K562 (cell line): ENCODE measurements around the gene CARD8. TPM values are rescaled to one million over a fixed set of nuclear protein-coding genes. Genes with fewer than 3 reads are reported as not detected.

Source experiments
- BRD4 ChIP-seq: fragments of 200-600 bp; sonication (generic); IDR thresholded peaks from 2 replicates; pipeline ENCODE4 v1.6.1; 2017; ENCODE audit warnings: inconsistent platforms
- CBX1 ChIP-seq: sonication (generic); IDR thresholded peaks from 2 replicates; pipeline ENCODE4 v1.6.1; 2016; ENCODE audit warnings: antibody characterized with exemption, low read depth, mild to moderate bottlenecking
- EHMT2 ChIP-seq: fragments of 450-650 bp; IDR thresholded peaks from 2 replicates; pipeline ENCODE4 v1.6.1; 2018; ENCODE audit warnings: antibody characterized with exemption
- ERF ChIP-seq: fragments of 450-650 bp; formaldehyde crosslinking; IDR thresholded peaks from 2 replicates; pipeline ENCODE4 v1.4.0; 2020; ENCODE audit warnings: mild to moderate bottlenecking, mixed read lengths
- ETV6 ChIP-seq, 3 experiments: fragments of 150-350 bp in 1 of 3; sonication (generic) in 1 of 3; formaldehyde crosslinking in 1 of 3; IDR thresholded peaks; 2 replicates each; pipeline versions ENCODE4 v1.6.1 to v1.8.0; 2014 to 2022; ENCODE audit warnings: borderline replicate concordance in 2 of 3, low read depth in 2 of 3, antibody characterized with exemption in 1 of 3, low read length in 1 of 3, mild to moderate bottlenecking in 1 of 3, missing genetic modification reagents in 1 of 3
- HMGN3 ChIP-seq: IDR thresholded peaks from 2 replicates; pipeline ENCODE4 v1.6.1; 2011; ENCODE audit warnings: borderline replicate concordance, low read depth, mild to moderate bottlenecking, mixed read lengths, low read length; ENCODE audit not compliant: insufficient read length; ENCODE audit errors: extremely low read depth
- MYC ChIP-seq, 2 experiments: fragments of 250-450 bp in 1 of 2; sonication (Bioruptor Pico) in 1 of 2; IDR thresholded peaks; 2 replicates each; pipeline versions ENCODE4 v1.5.1 to v1.6.1; 2012 to 2021; ENCODE audit warnings: low read depth in 2 of 2, borderline replicate concordance in 1 of 2, improper control_type of control experiment in 1 of 2, low read length in 1 of 2, mild to moderate bottlenecking in 1 of 2, moderate library complexity in 1 of 2
- NRF1 ChIP-seq, 2 experiments: fragments of 450-650 bp; IDR thresholded peaks in 1 of 2; conservative IDR thresholded peaks in 1 of 2; 2 replicates each; pipeline ENCODE4 v1.6.1; 2014; ENCODE audit warnings: mild to moderate bottlenecking in 2 of 2
- PHB ChIP-seq: fragments of 250-450 bp; sonication (Bioruptor Pico); IDR thresholded peaks from 2 replicates; pipeline ENCODE4 v1.5.0; 2021
- POLR2H ChIP-seq: IDR thresholded peaks from 2 replicates; pipeline ENCODE4 v1.6.1; 2016; ENCODE audit warnings: missing genetic modification characterization, low read depth, mild to moderate bottlenecking, control low read depth, missing compliant biosample characterization, moderate library complexity
- RFX5 ChIP-seq: IDR thresholded peaks from 2 replicates; pipeline ENCODE4 v1.6.1; 2011; ENCODE audit warnings: low read depth, mild to moderate bottlenecking, improper control_type of control experiment, low read length
- RFX7 ChIP-seq: fragments of 250-450 bp; sonication (Bioruptor Pico); IDR thresholded peaks from 2 replicates; pipeline ENCODE4 v1.5.1; 2021; ENCODE audit warnings: mild to moderate bottlenecking
- SMARCB1 ChIP-seq: IDR thresholded peaks from 2 replicates; pipeline ENCODE4 v1.6.1; 2011; ENCODE audit warnings: improper control_type of control experiment, low read depth; ENCODE audit not compliant: insufficient read length
- SRSF1 ChIP-seq: fragments of 200-400 bp; formaldehyde crosslinking; IDR thresholded peaks from 2 replicates; pipeline ENCODE4 v1.6.1; 2017; ENCODE audit warnings: mild to moderate bottlenecking, low read depth, low read length, moderate library complexity
- STAT5A ChIP-seq: IDR thresholded peaks from 2 replicates; pipeline ENCODE4 v1.6.1; 2012; ENCODE audit warnings: low read length, inconsistent platforms, borderline replicate concordance
- TBL1XR1 ChIP-seq, 2 experiments: IDR thresholded peaks; 2 replicates each; pipeline ENCODE4 v1.6.1; 2012; ENCODE audit warnings: improper control_type of control experiment in 2 of 2, low read length in 2 of 2, mild to moderate bottlenecking in 1 of 2
- TBP ChIP-seq: optimal IDR thresholded peaks from 2 replicates; pipeline ENCODE3; 2011; ENCODE audit warnings: low read depth, low read length, improper control_type of control experiment
- WHSC1 ChIP-seq: IDR thresholded peaks from one replicate; pipeline ENCODE4 v1.6.1; 2012; ENCODE audit warnings: low read length, control low read depth, inconsistent platforms
- ZC3H4 ChIP-seq: sonication (generic); formaldehyde crosslinking; IDR thresholded peaks from 2 replicates; pipeline ENCODE4 v1.9.0; 2021; ENCODE audit warnings: missing genetic modification reagents, borderline replicate concordance
- ZNF274 ChIP-seq: IDR thresholded peaks from 2 replicates; pipeline ENCODE4 v1.6.1; 2011; ENCODE audit warnings: low read depth, mild to moderate bottlenecking, low read length, moderate library complexity, borderline replicate concordance
- ZNF583 ChIP-seq: fragments of 250-450 bp; sonication (Bioruptor Pico); IDR thresholded peaks from 2 replicates; pipeline ENCODE4 v1.4.0; 2020
- polyA plus RNA-seq, 8 experiments: library from polyadenylated mRNA; depleted of rRNA in 4 of 8; stranded (reverse) in 5 of 8; unstranded in 3 of 8; fragments of >200 nt; fragmentation: Nextera tagmentation in 2 of 8; fragmentation: Illumina TruSeq in 1 of 8; extraction: Ambion mirVana in 2 of 8; extraction: Trizol in 1 of 8; gene quantifications; 2 replicates each; pipeline versions ENCODE4 v1.2.1 to v1.2.3, GENCODE V29; 2011 to 2014; ENCODE audit warnings: inconsistent platforms in 1 of 8, missing spikeins in 1 of 8
- total RNA-seq, 7 experiments: library from RNA; depleted of rRNA in 6 of 7; stranded (reverse); fragments of >200 nt in 6 of 7; fragmentation: Illumina TruSeq in 2 of 7; extraction: Trizol in 2 of 7; gene quantifications; 2 replicates each; pipeline versions ENCODE4 v1.2.1 to v1.2.3, GENCODE V29; 2011 to 2021; ENCODE audit warnings: low replicate concordance in 1 of 7
- TF ChIP-seq, protein P1 (sequence below): fragments of 450-650 bp; IDR thresholded peaks from 2 replicates; pipeline ENCODE4 v1.6.1; 2016; ENCODE audit warnings: antibody characterized with exemption
- TF ChIP-seq, protein P2 (sequence below): sonication (generic); formaldehyde crosslinking; IDR thresholded peaks from 2 replicates; pipeline ENCODE4 v1.8.0; 2022; ENCODE audit warnings: mild to moderate bottlenecking, missing genetic modification reagents
- TF ChIP-seq, protein P3 (sequence below): sonication (generic); formaldehyde crosslinking; IDR thresholded peaks from 2 replicates; pipeline ENCODE4 v1.8.0; 2022; ENCODE audit warnings: mild to moderate bottlenecking, missing genetic modification reagents

Gene CARD8
- total and polyA plus RNA-seq, 9 of the 15 experiments (the other 6 are each of a cell fraction or from before 2014, with no cell fraction given): 11.5 to 26.4 (median 20.8) TPM

DNA sequence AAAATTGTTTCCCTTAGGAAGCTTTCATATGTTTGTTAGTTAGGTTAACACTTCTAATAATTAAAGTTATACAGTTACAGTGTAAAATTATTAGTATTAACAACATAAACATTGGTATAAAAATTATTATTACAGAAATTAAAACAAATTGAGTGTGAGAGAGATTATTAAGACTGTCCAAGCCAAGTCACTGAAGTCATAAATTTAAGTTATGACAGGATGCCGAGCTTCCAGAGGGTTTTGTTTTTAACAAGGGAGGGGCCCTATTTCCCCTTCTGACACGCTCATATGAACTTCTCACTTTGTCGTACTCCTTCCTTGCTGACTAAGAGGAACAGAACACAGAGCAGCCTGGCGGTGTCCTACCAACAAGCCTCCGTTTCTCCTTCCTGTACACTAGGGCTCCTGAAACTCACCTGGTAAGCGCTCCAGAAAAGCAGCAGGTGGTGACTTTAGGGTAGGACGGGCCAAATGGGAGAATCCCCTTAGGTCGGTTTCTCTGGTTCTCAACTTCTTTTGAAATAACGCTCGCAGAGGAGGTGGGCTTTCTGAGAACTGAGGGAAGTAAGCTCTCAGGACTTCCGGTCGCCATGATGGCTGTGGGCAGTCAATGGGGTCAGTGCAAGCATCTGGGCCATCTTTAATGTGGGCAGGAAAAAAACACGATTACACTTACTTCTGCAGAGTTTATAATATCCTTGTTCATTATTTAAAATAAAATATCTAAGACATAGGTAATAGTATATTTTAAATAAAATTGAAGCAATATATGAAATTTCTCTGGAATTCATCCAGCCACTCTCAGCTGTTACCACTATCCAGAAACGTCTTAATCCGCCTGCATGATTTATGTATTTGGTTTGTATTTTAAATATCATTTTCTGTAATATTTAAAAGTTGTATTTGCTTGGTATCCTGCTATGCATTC is at the start of gene CARD8 (continued):
- no peak for TF ChIP-seq RFX5
- TF ChIP-seq BRD4: no peak
- peak; percentile 95 for TF ChIP-seq POLR2H (tag)
- no peak for TF ChIP-seq SRSF1
- TF ChIP-seq EHMT2: no peak
- no peak for TF ChIP-seq HMGN3
- peak; percentile 76; the same call in 1 of the 2 replicates for TF ChIP-seq RFX7 (CRISPR knock-in tag)
- no peak for TF ChIP-seq PHB (CRISPR knock-in tag)
- peak in 1 of 2 experiments; percentile 77; a peak in 2 of 4 replicates for TF ChIP-seq ETV6 (IDR thresholded peaks at IDR 0.05; ENCODE audit: borderline replicate concordance in 1 of 2, low read depth in 2 of 2, low read length in 1 of 2)
- TF ChIP-seq ETV6 (CRISPR knock-in tag; IDR thresholded peaks at IDR 0.05; ENCODE audit: borderline replicate concordance): no peak
- no peak for TF ChIP-seq ZNF583
- no peak for TF ChIP-seq ZNF274
- peak in 1 of 2 experiments; percentile 24; a peak in 1 of 4 replicates for TF ChIP-seq NRF1 (conservative IDR thresholded peaks at IDR 0.05 in 1 of 2, IDR thresholded peaks at IDR 0.05 in 1 of 2)
- no peak for TF ChIP-seq WHSC1
- no peak for TF ChIP-seq SMARCB1
- peak in 1 of 2 experiments; percentile 41; a peak in 1 of 4 replicates for TF ChIP-seq TBL1XR1 (IDR thresholded peaks at IDR 0.05; ENCODE audit: low read length in 2 of 2)
- TF ChIP-seq ERF: peak; percentile 54; the same call in 1 of the 2 replicates
- no peak for TF ChIP-seq ZC3H4 (CRISPR knock-in tag)
- peak; percentile 95 for TF ChIP-seq TBP
- 0 out of 2 replicates have a peak, but pooled peaks have one; percentile 29 for TF ChIP-seq STAT5A
- TF ChIP-seq, protein P1, sequence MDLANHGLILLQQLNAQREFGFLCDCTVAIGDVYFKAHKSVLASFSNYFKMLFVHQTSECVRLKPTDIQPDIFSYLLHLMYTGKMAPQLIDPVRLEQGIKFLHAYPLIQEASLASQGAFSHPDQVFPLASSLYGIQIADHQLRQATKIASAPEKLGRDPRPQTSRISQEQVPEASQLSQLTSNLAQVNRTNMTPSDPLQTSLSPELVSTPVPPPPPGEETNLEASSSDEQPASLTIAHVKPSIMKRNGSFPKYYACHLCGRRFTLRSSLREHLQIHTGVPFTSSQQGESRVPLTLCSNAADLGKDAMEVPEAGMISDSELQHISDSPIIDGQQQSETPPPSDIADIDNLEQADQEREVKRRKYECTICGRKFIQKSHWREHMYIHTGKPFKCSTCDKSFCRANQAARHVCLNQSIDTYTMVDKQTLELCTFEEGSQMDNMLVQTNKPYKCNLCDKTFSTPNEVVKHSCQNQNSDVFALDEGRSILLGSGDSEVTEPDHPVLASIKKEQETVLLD: no peak
- TF ChIP-seq, protein P2, sequence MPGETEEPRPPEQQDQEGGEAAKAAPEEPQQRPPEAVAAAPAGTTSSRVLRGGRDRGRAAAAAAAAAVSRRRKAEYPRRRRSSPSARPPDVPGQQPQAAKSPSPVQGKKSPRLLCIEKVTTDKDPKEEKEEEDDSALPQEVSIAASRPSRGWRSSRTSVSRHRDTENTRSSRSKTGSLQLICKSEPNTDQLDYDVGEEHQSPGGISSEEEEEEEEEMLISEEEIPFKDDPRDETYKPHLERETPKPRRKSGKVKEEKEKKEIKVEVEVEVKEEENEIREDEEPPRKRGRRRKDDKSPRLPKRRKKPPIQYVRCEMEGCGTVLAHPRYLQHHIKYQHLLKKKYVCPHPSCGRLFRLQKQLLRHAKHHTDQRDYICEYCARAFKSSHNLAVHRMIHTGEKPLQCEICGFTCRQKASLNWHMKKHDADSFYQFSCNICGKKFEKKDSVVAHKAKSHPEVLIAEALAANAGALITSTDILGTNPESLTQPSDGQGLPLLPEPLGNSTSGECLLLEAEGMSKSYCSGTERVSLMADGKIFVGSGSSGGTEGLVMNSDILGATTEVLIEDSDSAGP (CRISPR knock-in tag): no peak
- TF ChIP-seq, protein P3, sequence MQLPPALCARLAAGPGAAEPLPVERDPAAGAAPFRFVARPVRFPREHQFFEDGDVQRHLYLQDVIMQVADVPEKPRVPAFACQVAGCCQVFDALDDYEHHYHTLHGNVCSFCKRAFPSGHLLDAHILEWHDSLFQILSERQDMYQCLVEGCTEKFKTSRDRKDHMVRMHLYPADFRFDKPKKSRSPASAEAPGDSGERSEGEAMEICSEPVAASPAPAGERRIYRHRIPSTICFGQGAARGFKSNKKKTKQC (CRISPR knock-in tag): 0 out of 2 replicates have a peak, but pooled peaks have one; percentile 64
- TF ChIP-seq MYC (IDR thresholded peaks at IDR 0.05; ENCODE audit: low read depth, low read length): peak; percentile 36; the same call in 1 of the 2 replicates
- no peak for TF ChIP-seq MYC (CRISPR knock-in tag; IDR thresholded peaks at IDR 0.05; ENCODE audit: borderline replicate concordance, low read depth)
- 0 out of 2 replicates have a peak, but pooled peaks have one; percentile 56 for TF ChIP-seq CBX1
